OCI-LY3 (cell line): Measurements from ENCODE around the gene LUZP1.
"Not testable (repeated sequence)": the region's sequence is repeated elsewhere in the genome, so short reads cannot be mapped to it uniquely, and the experiment has no call there.

Source experiments
- H2AFZ ChIP-seq: fragments of 200-600, 300-600 bp; shearing (Covaris generic); 2 replicates; pipeline ENCODE4 v1.6.0; 2014; ENCODE audit warnings: antibody characterized with exemption, low read depth, low read length
- H3K27ac ChIP-seq: fragments of 200-600, 300-600 bp; sonication (generic); 2 replicates; pipeline ENCODE4 v1.5.1; 2014; ENCODE audit warnings: mild to moderate bottlenecking, low read length, moderate library complexity, mixed read lengths
- H3K27me3 ChIP-seq: fragments of 200-600, 300-600 bp; sonication (generic); 2 replicates; pipeline ENCODE4 v1.6.1; 2014; ENCODE audit warnings: low read depth, low read length, mixed read lengths
- H3K36me3 ChIP-seq: fragments of 200-600, 300-600 bp; sonication (generic); replicated peaks from 2 replicates; pipeline ENCODE3; 2014; ENCODE audit warnings: low read depth, low read length, mixed read lengths
- H3K4me1 ChIP-seq: fragments of 300-600, 200-600 bp; sonication (generic); 2 replicates; pipeline ENCODE4 v1.6.1; 2014; ENCODE audit warnings: low read length, mixed read lengths
- H3K4me2 ChIP-seq: fragments of 200-600, 300-600 bp; sonication (generic); 2 replicates; pipeline ENCODE4 v1.6.1; 2014; ENCODE audit warnings: low read length, mixed read lengths
- H3K4me3 ChIP-seq: fragments of 300-600, 200-600 bp; sonication (generic); 2 replicates; pipeline ENCODE4 v1.5.1; 2014; ENCODE audit warnings: antibody characterized with exemption, mild to moderate bottlenecking, low read length, moderate library complexity
- H3K79me2 ChIP-seq: fragments of 300-600, 200-600 bp; shearing (Covaris generic); 2 replicates; pipeline ENCODE4 v1.6.1; 2014; ENCODE audit warnings: mild to moderate bottlenecking, low read length, mixed read lengths
- H3K9ac ChIP-seq: fragments of 300-600, 200-600 bp; shearing (Covaris generic); 2 replicates; pipeline ENCODE4 v1.6.0; 2014; ENCODE audit warnings: mild to moderate bottlenecking, low read length, moderate library complexity
- H3K9me3 ChIP-seq: fragments of 200-600, 300-600 bp; shearing (Covaris generic); 2 replicates; pipeline ENCODE4 v1.6.1; 2014; ENCODE audit warnings: low read length, mixed read lengths; ENCODE audit not compliant: insufficient read depth
- H4K20me1 ChIP-seq: fragments of 200-600, 300-600 bp; sonication (generic); 2 replicates; pipeline ENCODE4 v1.6.1; 2016; ENCODE audit warnings: low read length, mixed read lengths; ENCODE audit not compliant: insufficient read depth
- EZH2phosphoT487 ChIP-seq: fragments of 200-600 bp; shearing (Covaris generic); IDR thresholded peaks from 2 replicates; pipeline ENCODE4 v1.6.1; 2018; ENCODE audit warnings: antibody characterized with exemption, mixed run types, low read depth
- TF ChIP-seq, protein P1 (sequence below): fragments of 200-600, 300-600 bp; sonication (generic); IDR thresholded peaks from 2 replicates; pipeline ENCODE4 v1.5.1; 2014; ENCODE audit warnings: antibody characterized with exemption, low read length, low read depth

Gene LUZP1

DNA sequence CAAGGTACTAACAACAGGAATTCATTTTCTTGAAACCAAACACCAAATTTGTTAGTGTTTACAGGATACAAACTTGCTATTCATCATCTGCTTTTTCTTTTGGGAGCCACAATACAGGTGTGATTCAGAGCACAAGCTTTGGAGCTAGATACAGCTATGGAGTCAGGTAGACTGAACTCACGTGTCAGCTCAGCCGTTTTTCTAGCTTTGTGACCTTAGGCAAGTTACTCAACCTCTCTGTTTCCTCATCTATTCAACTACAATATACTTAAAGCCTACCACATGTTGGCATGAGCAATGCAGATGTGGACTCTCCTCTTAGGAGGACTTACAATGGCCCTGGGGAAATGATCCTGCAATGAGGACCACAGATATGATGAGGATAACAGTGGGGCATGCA, 42.3 kb upstream of the LUZP1 start:
- Histone ChIP-seq H3K9ac (no peak overlapping the region), H3K4me2 (no peak overlapping the region), H3K27ac (no peak overlapping the region), H2AFZ (no peak overlapping the region), H3K4me3 (no peak overlapping the region), H3K9me3 (no peaks in the 10 kb centered on the region), H4K20me1 (no peaks in the 10 kb centered on the region), H3K4me1 (no peaks in the 10 kb centered on the region), H3K36me3 (no peaks in the 10 kb centered on the region), H3K79me2 (no peaks in the 10 kb centered on the region), H3K27me3 (peaks cover 16% of the 10 kb centered on the region; the same call in 1 of the 2 replicates)
- TF ChIP-seq, protein P1, sequence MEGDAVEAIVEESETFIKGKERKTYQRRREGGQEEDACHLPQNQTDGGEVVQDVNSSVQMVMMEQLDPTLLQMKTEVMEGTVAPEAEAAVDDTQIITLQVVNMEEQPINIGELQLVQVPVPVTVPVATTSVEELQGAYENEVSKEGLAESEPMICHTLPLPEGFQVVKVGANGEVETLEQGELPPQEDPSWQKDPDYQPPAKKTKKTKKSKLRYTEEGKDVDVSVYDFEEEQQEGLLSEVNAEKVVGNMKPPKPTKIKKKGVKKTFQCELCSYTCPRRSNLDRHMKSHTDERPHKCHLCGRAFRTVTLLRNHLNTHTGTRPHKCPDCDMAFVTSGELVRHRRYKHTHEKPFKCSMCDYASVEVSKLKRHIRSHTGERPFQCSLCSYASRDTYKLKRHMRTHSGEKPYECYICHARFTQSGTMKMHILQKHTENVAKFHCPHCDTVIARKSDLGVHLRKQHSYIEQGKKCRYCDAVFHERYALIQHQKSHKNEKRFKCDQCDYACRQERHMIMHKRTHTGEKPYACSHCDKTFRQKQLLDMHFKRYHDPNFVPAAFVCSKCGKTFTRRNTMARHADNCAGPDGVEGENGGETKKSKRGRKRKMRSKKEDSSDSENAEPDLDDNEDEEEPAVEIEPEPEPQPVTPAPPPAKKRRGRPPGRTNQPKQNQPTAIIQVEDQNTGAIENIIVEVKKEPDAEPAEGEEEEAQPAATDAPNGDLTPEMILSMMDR = no peak
- TF ChIP-seq EZH2phosphoT487 = no peak

DNA sequence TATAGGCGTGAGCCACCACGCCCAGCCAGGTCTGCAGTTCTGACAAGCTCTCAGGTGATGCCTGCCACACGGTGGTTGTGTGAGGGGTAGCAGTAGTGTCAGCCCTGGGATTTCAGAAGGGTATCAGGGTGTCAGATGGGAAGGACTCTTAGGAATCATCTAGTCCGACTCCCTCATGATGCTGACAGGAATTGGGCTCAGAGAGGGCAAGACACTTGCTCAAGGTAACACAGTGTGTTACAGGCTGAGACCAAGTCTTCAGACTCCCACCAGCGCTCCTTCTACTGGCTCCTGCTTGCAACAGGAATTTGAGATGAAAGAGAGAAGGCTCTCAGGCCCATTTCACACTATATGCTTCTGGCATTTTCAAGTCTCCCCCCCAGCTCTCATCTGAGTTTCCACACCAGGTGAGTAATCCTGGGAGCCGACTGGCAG, 41.7 kb upstream of the LUZP1 start:
- Histone ChIP-seq H3K36me3 (no peaks in the 10 kb centered on the region), H3K4me2 (no peak overlapping the region), H3K4me1 (no peaks in the 10 kb centered on the region), H2AFZ (no peak overlapping the region), H3K27ac (no peak overlapping the region), H3K9ac (no peak overlapping the region), H4K20me1 (no peaks in the 10 kb centered on the region), H3K9me3 (no peaks in the 10 kb centered on the region), H3K27me3 (peaks cover 16% of the 10 kb centered on the region; the same call in 1 of the 2 replicates), H3K79me2 (no peaks in the 10 kb centered on the region), H3K4me3 (no peak overlapping the region)
- TF ChIP-seq, protein P1 = 0 out of 2 replicates have a peak, but pooled peaks have one; percentile 4
- TF ChIP-seq EZH2phosphoT487 = no peak

- no peaks in the 10 kb centered on the region for H3K9me3 ChIP-seq
- H4K20me1 ChIP-seq = no peaks in the 10 kb centered on the region
- no peak overlapping the region for H3K4me3 ChIP-seq
- no peaks in the 10 kb centered on the region for H3K36me3 ChIP-seq
- no peaks in the 10 kb centered on the region for H3K79me2 ChIP-seq
- H3K9ac ChIP-seq = no peak overlapping the region
- no peak for TF ChIP-seq EZH2phosphoT487
- TF ChIP-seq, protein P1 = no peak
- H3K27ac ChIP-seq = no peak overlapping the region
- no peak overlapping the region for H2AFZ ChIP-seq
- no peak overlapping the region for H3K4me2 ChIP-seq
- H3K27me3 ChIP-seq = peaks cover 16% of the 10 kb centered on the region; the same call in 1 of the 2 replicates
- no peaks in the 10 kb centered on the region for H3K4me1 ChIP-seq
These were observed 41.1 kb upstream of the LUZP1 start for GRCh38 chr1:23209770-23210169.

GRCh38 chr1:23208527-23208926, 39.9 kb upstream of the LUZP1 start:
- Histone ChIP-seq H3K9me3 (no peaks in the 10 kb centered on the region), H3K9ac (no peak overlapping the region), H3K27me3 (peaks cover 16% of the 10 kb centered on the region; the same call in 1 of the 2 replicates), H4K20me1 (no peaks in the 10 kb centered on the region), H3K4me2 (no peak overlapping the region), H3K79me2 (no peaks in the 10 kb centered on the region), H2AFZ (no peak overlapping the region), H3K4me3 (no peak overlapping the region), H3K27ac (no peak overlapping the region), H3K4me1 (no peaks in the 10 kb centered on the region), H3K36me3 (no peaks in the 10 kb centered on the region)
- TF ChIP-seq, protein P1 = no peak
- no peak for TF ChIP-seq EZH2phosphoT487

DNA sequence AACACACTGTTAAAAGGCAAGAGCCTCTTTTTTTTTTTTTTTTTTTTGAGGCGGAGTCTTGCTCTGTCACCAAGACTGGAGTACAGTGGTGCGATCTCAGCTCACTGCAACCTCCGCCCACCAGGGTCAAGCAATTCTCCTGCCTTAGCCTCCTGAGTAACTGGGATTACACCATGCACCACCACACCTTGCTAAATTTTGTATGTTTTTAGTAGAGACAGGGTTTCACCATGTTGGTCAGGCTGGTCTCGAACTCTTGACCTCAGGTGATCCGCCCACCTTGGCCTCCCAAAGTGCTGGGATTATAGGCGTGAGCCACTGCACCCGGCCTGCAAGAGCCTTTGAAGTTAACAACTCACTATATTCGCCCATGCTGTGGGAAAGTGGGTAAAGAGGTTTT, 39.1 kb upstream of the LUZP1 start:
- not testable (repeated sequence) for H3K9ac ChIP-seq, H3K27ac ChIP-seq, H3K4me3 ChIP-seq, H3K9me3 ChIP-seq, H3K79me2 ChIP-seq, H2AFZ ChIP-seq, H3K36me3 ChIP-seq, H4K20me1 ChIP-seq, H3K4me2 ChIP-seq, H3K4me1 ChIP-seq
- peaks cover 16% of the 10 kb centered on the region; the same call in 1 of the 2 replicates for H3K27me3 ChIP-seq
